GM21381 (cell line): ENCODE data around the gene CRLF3.
"Not testable (repeated sequence)": the region's sequence is repeated elsewhere in the genome, so short reads cannot be mapped to it uniquely, and the experiment has no call there.

Experiments
- ATAC-seq: cut with Tn5 transposase; IDR thresholded peaks from one replicate; pipeline ENCODE4 v1.9.1; 2021; ENCODE audit warnings: mild to moderate bottlenecking, moderate library complexity; ENCODE audit not compliant: unreplicated experiment

CRLF3 gene

GRCh38 chr17:30747621-30748020 lies 76.9 kb downstream of the CRLF3 start:
- not testable (repeated sequence) for ATAC-seq

- not testable (repeated sequence) for ATAC-seq
These were observed 81.8 kb downstream of the CRLF3 start for GRCh38 chr17:30742669-30743068.

- ATAC-seq, result not testable (repeated sequence)
These were observed 88.1 kb downstream of the CRLF3 start for GRCh38 chr17:30736371-30736770.

GRCh38 chr17:30735644-30736043 lies 88.8 kb downstream of the CRLF3 start:
- ATAC-seq, result not testable (repeated sequence)

GRCh38 chr17:30735206-30735605 lies 89.3 kb downstream of the CRLF3 start:
- ATAC-seq, result not testable (repeated sequence)

- ATAC-seq, result not testable (repeated sequence)
These were observed 90.3 kb downstream of the CRLF3 start for GRCh38 chr17:30734153-30734552.
